HG03039 (cell line): ENCODE data around the gene KRTAP20-3.

Source experiments
- ATAC-seq: cut with Tn5 transposase; IDR thresholded peaks from one replicate; pipeline ENCODE4 v1.9.1; 2021; ENCODE audit warnings: mild to moderate bottlenecking, moderate library complexity; ENCODE audit not compliant: unreplicated experiment

Gene KRTAP20-3

GRCh38 chr21:30642564-30642963, at the start of gene KRTAP20-3:
TSS of gene KRTAP20-3 (plus strand) at chr21:30642864.
- no peak for ATAC-seq

GRCh38 chr21:30598802-30599201, 43.9 kb upstream of the KRTAP20-3 start, which contains the start of gene KRTAP6-2:
TSS of gene KRTAP6-2 (minus strand) at chr21:30598902. CDS start at chr21:30598874, 28 bp downstream.
- ATAC-seq, result no peak

GRCh38 chr21:30600787-30601186, 41.9 kb upstream of the KRTAP20-3 start, which contains the start of gene KRTAP22-1:
TSS of gene KRTAP22-1 (plus strand) at chr21:30601087.
- ATAC-seq, result no peak

GRCh38 chr21:30605968-30606367, 36.7 kb upstream of the KRTAP20-3 start:
- ATAC-seq, result no peak

GRCh38 chr21:30612132-30612531, 30.5 kb upstream of the KRTAP20-3 start:
- ATAC-seq, result no peak

- no peak for ATAC-seq
Observed at GRCh38 chr21:30613836-30614235, 28.8 kb upstream of the KRTAP20-3 start, which contains the start of gene KRTAP6-1. TSS of gene KRTAP6-1 (minus strand) at chr21:30613930. CDS start at chr21:30613904, 26 bp downstream.

- ATAC-seq, result no peak
Observed at GRCh38 chr21:30615199-30615598, 27.5 kb upstream of the KRTAP20-3 start.

- ATAC-seq, result no peak
Observed at GRCh38 chr21:30616125-30616524, 26.5 kb upstream of the KRTAP20-3 start, which contains the start of gene KRTAP20-1. TSS of gene KRTAP20-1 (plus strand) at chr21:30616425. CDS start at chr21:30616455, 30 bp downstream.

- ATAC-seq, result no peak
Observed at GRCh38 chr21:30620080-30620479, 22.6 kb upstream of the KRTAP20-3 start.

- no peak for ATAC-seq
Observed at GRCh38 chr21:30620522-30620921, 22.1 kb upstream of the KRTAP20-3 start, which contains the start of gene KRTAP20-4. TSS of gene KRTAP20-4 (plus strand) at chr21:30620627.

GRCh38 chr21:30623362-30623761, 19.3 kb upstream of the KRTAP20-3 start:
- no peak for ATAC-seq

GRCh38 chr21:30625449-30626165, 17.1 kb upstream of the KRTAP20-3 start:
- no peak for ATAC-seq

- ATAC-seq, result no peak
Observed at GRCh38 chr21:30628109-30628508, 14.6 kb upstream of the KRTAP20-3 start.

GRCh38 chr21:30629200-30629599, 13.5 kb upstream of the KRTAP20-3 start:
- no peak for ATAC-seq

GRCh38 chr21:30634906-30635305, 7.8 kb upstream of the KRTAP20-3 start, which contains the start of gene KRTAP20-2:
TSS of gene KRTAP20-2 (plus strand) at chr21:30635206. CDS start at chr21:30635264, 58 bp downstream.
- no peak for ATAC-seq

- ATAC-seq, result no peak
Observed at GRCh38 chr21:30638686-30639085, 4.0 kb upstream of the KRTAP20-3 start.

GRCh38 chr21:30646904-30647414, 4.3 kb downstream of the KRTAP20-3 start:
- no peak for ATAC-seq

- ATAC-seq, result no peak
Observed at GRCh38 chr21:30652891-30653290, 10.2 kb downstream of the KRTAP20-3 start.

- ATAC-seq, result no peak
Observed at GRCh38 chr21:30668776-30669175, 26.1 kb downstream of the KRTAP20-3 start.

GRCh38 chr21:30672985-30673650, 30.5 kb downstream of the KRTAP20-3 start:
- no peak for ATAC-seq

GRCh38 chr21:30674312-30674711, 31.6 kb downstream of the KRTAP20-3 start:
- no peak for ATAC-seq
